LNCAP (cell line): ENCODE data around the gene PAOX.
A peak's percentile ranks its signal among the peaks of the same experiment; 100 is the strongest.

Experiments used
- CTCF ChIP-seq: fragments of 450-650 bp; IDR thresholded peaks from 2 replicates; pipeline ENCODE4 v1.5.1; 2017; ENCODE audit warnings: mild to moderate bottlenecking

The PAOX gene

GRCh38 chr10:133379152-133379800, at the start of gene PAOX:
PAOX (plus strand) TSS chr10:133379262; CDS start chr10:133379317, 55 bp downstream.
- no peak for TF ChIP-seq CTCF

GRCh38 chr10:133329491-133330202, 49.4 kb upstream of the PAOX start:
- peak; percentile 93 for TF ChIP-seq CTCF

- TF ChIP-seq CTCF = no peak
Observed at GRCh38 chr10:133332936-133333699, 45.9 kb upstream of the PAOX start.

- no peak for TF ChIP-seq CTCF
Observed at GRCh38 chr10:133334503-133335245, 44.4 kb upstream of the PAOX start.

GRCh38 chr10:133335246-133336117, 43.6 kb upstream of the PAOX start:
- TF ChIP-seq CTCF = no peak

GRCh38 chr10:133336118-133336576, 42.9 kb upstream of the PAOX start:
- no peak for TF ChIP-seq CTCF
